ENCODE measurements around the gene TXNRD2.

DNA sequence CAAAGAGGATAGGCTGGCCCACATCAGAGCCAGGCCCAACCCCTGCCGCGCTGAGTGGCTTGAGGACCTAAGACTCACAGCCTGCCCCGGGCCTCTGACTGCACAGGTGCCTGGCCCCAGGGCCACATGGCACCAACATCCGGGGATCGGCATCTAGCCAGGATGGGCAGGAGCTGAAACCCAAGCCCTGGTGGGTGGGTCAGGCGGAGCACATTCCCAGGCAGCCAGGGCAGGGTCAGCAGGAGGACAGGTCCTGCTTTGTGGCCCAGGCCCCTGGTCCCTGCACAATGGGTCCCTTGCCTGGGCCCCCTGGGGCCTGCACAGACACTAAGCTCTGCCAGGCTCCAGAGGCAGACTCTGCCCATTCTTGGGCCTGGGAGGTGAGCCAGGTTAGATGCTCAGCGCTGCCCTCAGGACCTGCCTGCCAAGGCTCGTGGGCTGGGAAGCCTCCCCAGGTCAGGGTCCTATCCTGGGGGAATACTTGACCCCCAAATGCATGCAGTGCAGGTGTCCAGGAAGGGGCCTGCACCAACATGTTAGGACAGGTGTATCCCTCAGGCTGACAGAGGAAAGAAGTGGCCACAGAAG, 41.5 kb upstream of the TXNRD2 start:
- TF ChIP-seq, protein P1, sequence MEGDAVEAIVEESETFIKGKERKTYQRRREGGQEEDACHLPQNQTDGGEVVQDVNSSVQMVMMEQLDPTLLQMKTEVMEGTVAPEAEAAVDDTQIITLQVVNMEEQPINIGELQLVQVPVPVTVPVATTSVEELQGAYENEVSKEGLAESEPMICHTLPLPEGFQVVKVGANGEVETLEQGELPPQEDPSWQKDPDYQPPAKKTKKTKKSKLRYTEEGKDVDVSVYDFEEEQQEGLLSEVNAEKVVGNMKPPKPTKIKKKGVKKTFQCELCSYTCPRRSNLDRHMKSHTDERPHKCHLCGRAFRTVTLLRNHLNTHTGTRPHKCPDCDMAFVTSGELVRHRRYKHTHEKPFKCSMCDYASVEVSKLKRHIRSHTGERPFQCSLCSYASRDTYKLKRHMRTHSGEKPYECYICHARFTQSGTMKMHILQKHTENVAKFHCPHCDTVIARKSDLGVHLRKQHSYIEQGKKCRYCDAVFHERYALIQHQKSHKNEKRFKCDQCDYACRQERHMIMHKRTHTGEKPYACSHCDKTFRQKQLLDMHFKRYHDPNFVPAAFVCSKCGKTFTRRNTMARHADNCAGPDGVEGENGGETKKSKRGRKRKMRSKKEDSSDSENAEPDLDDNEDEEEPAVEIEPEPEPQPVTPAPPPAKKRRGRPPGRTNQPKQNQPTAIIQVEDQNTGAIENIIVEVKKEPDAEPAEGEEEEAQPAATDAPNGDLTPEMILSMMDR (conservative IDR thresholded peaks at IDR 0.05; ENCODE audit: low read depth, low read length): no peak
- TF ChIP-seq EZH2phosphoT487 (IDR thresholded peaks at IDR 0.05; ENCODE audit: borderline replicate concordance, low read length): no peak
- no peak for TF ChIP-seq EZH2 (IDR thresholded peaks at IDR 0.05; ENCODE audit: low read length, unreplicated experiment)

All from PC-3 (cell line).